IMR-90 (cell line): ENCODE measurements around the gene ACAN. TPM values are rescaled to one million over a fixed set of nuclear protein-coding genes. Genes with fewer than 3 reads are reported as not detected.

ENCODE experiments used
- ATAC-seq: fragments of 200-7000 bp; cut with Tn5 transposase; 2 replicates; pipeline ENCODE4 v1.9.1; 2020; ENCODE audit warnings: low read depth, mild to moderate bottlenecking, moderate library complexity
- BruUV-seq: library from RNA; stranded (reverse); fragments of 400-500 nt; replicated peaks from 2 replicates; lab custom pipeline; 2021; lab: Mats Ljungman, UMichigan
- CTCF ChIA-PET: fragments of 300-600 bp; formaldehyde crosslinking; extraction: SDS; loops from one replicate; lab custom pipeline; 2021; ENCODE audit warnings: antibody characterized with exemption; lab: Yijun Ruan, JAX
- POLR2A ChIA-PET: fragments of 300-600 bp; sonication (Branson Sonifier 250); formaldehyde crosslinking; loops from one replicate; lab custom pipeline; 2022; ENCODE audit warnings: antibody characterized with exemption; ENCODE audit not compliant: unreplicated experiment; lab: Charles Lee
- DNase-seq: peaks from one replicate; pipeline ENCODE4 v3.0.0; 2013
- H2AFZ ChIP-seq: replicated peaks from 2 replicates; pipeline ENCODE3; 2013; ENCODE audit warnings: low read length, mild to moderate bottlenecking; ENCODE audit not compliant: poor library complexity
- H2AK5ac ChIP-seq: 2 replicates; pipeline ENCODE4 v1.6.1; 2013; ENCODE audit warnings: low read depth, low read length, inconsistent platforms
- H2AK9ac ChIP-seq: replicated peaks from 2 replicates; pipeline ENCODE3; 2013; ENCODE audit warnings: mild to moderate bottlenecking, low read depth, low read length, moderate library complexity; ENCODE audit not compliant: poor library complexity
- H2BK120ac ChIP-seq: 2 replicates; pipeline ENCODE4 v1.6.1; 2013; ENCODE audit warnings: low read depth, low read length, inconsistent platforms
- H2BK15ac ChIP-seq: 3 replicates; pipeline ENCODE4 v1.6.1; 2013; ENCODE audit warnings: low read depth, low read length, inconsistent platforms
- H2BK20ac ChIP-seq: 2 replicates; pipeline ENCODE4 v1.6.1; 2013; ENCODE audit warnings: low read depth, mild to moderate bottlenecking, inconsistent platforms, low read length, moderate library complexity
- H2BK5ac ChIP-seq: 2 replicates; pipeline ENCODE4 v1.6.1; 2013; ENCODE audit warnings: mild to moderate bottlenecking, low read depth, low read length, inconsistent platforms; ENCODE audit not compliant: poor library complexity, severe bottlenecking
- H3K14ac ChIP-seq: replicated peaks from 2 replicates; pipeline ENCODE4 v1.6.1; 2013; ENCODE audit warnings: low read depth, low read length, inconsistent platforms
- H3K18ac ChIP-seq: 2 replicates; pipeline ENCODE4 v1.6.1; 2013; ENCODE audit warnings: low read depth, low read length, control low read depth
- H3K23ac ChIP-seq: 2 replicates; pipeline ENCODE4 v1.6.1; 2013; ENCODE audit warnings: low read depth, low read length, inconsistent platforms
- H3K27ac ChIP-seq: 2 replicates; pipeline ENCODE4 v1.5.1; 2013; ENCODE audit warnings: mild to moderate bottlenecking, control low read depth, low read length; ENCODE audit not compliant: insufficient read depth
- H3K27me3 ChIP-seq: 2 replicates; pipeline ENCODE4 v1.6.1; 2013; ENCODE audit warnings: low read length; ENCODE audit not compliant: control insufficient read depth, insufficient read depth
- H3K36me3 ChIP-seq: 2 replicates; pipeline ENCODE4 v1.6.1; 2013; ENCODE audit warnings: low read length, mixed read lengths; ENCODE audit not compliant: control insufficient read depth, insufficient read depth
- H3K4ac ChIP-seq: 2 replicates; pipeline ENCODE4 v1.6.1; 2013; ENCODE audit warnings: low read depth, low read length, inconsistent platforms
- H3K4me1 ChIP-seq: 2 replicates; pipeline ENCODE4 v1.6.1; 2013; ENCODE audit warnings: low read length, mixed read lengths; ENCODE audit not compliant: control insufficient read depth, insufficient read depth
- H3K4me2 ChIP-seq: 2 replicates; pipeline ENCODE4 v1.6.1; 2013; ENCODE audit warnings: low read depth, mild to moderate bottlenecking, control low read depth, low read length, moderate library complexity
- H3K4me3 ChIP-seq: 2 replicates; pipeline ENCODE4 v1.5.1; 2013; ENCODE audit warnings: low read depth, mild to moderate bottlenecking, control low read depth, low read length, moderate library complexity; ENCODE audit not compliant: insufficient read depth
- H3K56ac ChIP-seq: 2 replicates; pipeline ENCODE4 v1.6.1; 2013; ENCODE audit warnings: low read length, inconsistent platforms; ENCODE audit not compliant: insufficient read depth; ENCODE audit errors: extremely low read depth
- H3K79me1 ChIP-seq, 2 experiments: 2 replicates each; pipeline ENCODE4 v1.6.1; 2013; ENCODE audit warnings: low read length in 2 of 2, inconsistent platforms in 1 of 2, low read depth in 1 of 2
- H3K9ac ChIP-seq: 2 replicates; pipeline ENCODE4 v1.6.1; 2013; ENCODE audit warnings: low read depth, low read length, control low read depth
- H3K9me1 ChIP-seq: 2 replicates; pipeline ENCODE4 v1.6.1; 2013; ENCODE audit warnings: low read length, inconsistent platforms; ENCODE audit not compliant: insufficient read depth
- H3K9me3 ChIP-seq: 2 replicates; pipeline ENCODE4 v1.6.1; 2013; ENCODE audit warnings: low read length; ENCODE audit not compliant: control insufficient read depth, insufficient read depth
- H4K20me1 ChIP-seq: 2 replicates; pipeline ENCODE4 v1.6.1; 2013; ENCODE audit warnings: low read length, inconsistent platforms; ENCODE audit not compliant: insufficient read depth
- H4K5ac ChIP-seq: 2 replicates; pipeline ENCODE4 v1.6.1; 2013; ENCODE audit warnings: mild to moderate bottlenecking, low read depth, low read length, control low read depth
- H4K8ac ChIP-seq, 2 experiments: 2 replicates each; pipeline ENCODE4 v1.6.1; 2013; ENCODE audit warnings: low read depth in 2 of 2, low read length in 2 of 2, control low read depth in 1 of 2, inconsistent platforms in 1 of 2
- H4K91ac ChIP-seq: 2 replicates; pipeline ENCODE4 v1.6.1; 2013; ENCODE audit warnings: low read depth, low read length, inconsistent platforms; ENCODE audit not compliant: insufficient read depth
- BHLHE40 ChIP-seq: fragments of 150-350 bp; IDR thresholded peaks from 2 replicates; pipeline ENCODE4 v1.6.1; 2016; ENCODE audit warnings: mild to moderate bottlenecking, low read depth, low read length
- CHD1 ChIP-seq: IDR thresholded peaks from 2 replicates; pipeline ENCODE4 v1.6.1; 2012; ENCODE audit warnings: low read depth, low read length, improper control_type of control experiment
- FOS ChIP-seq: fragments of 150-350 bp; IDR thresholded peaks from 2 replicates; pipeline ENCODE4 v1.6.1; 2016; ENCODE audit warnings: low read depth, low read length
- NFE2L2 ChIP-seq: fragments of 150-350 bp; IDR thresholded peaks from 2 replicates; pipeline ENCODE4 v1.6.1; 2016; ENCODE audit warnings: low read depth, mild to moderate bottlenecking, low read length
- POLR2A ChIP-seq: IDR thresholded peaks from 2 replicates; pipeline ENCODE4 v1.6.1; 2012; ENCODE audit warnings: mild to moderate bottlenecking, low read depth, low read length
- RCOR1 ChIP-seq: IDR thresholded peaks from 2 replicates; pipeline ENCODE4 v1.6.1; 2012; ENCODE audit warnings: mild to moderate bottlenecking, low read length, improper control_type of control experiment; ENCODE audit not compliant: insufficient replicate concordance
- RFX5 ChIP-seq: IDR thresholded peaks from 2 replicates; pipeline ENCODE4 v1.8.0; 2012; ENCODE audit warnings: low read depth, mild to moderate bottlenecking, low read length, moderate library complexity
- SMC3 ChIP-seq: fragments of 150-350 bp; IDR thresholded peaks from 2 replicates; pipeline ENCODE4 v1.6.1; 2016; ENCODE audit warnings: low read depth, mild to moderate bottlenecking, antibody characterized with exemption, low read length, moderate library complexity
- USF2 ChIP-seq: fragments of 150-350 bp; IDR thresholded peaks from 2 replicates; pipeline ENCODE4 v1.6.1; 2017; ENCODE audit warnings: mild to moderate bottlenecking, antibody characterized with exemption, low read length, low read depth
- WGBS, 2 experiments: methylation state at CpG; one replicate each; pipeline versions ENCODE4 v1.1.5 to v1.1.7; 2013; ENCODE audit warnings: missing lambda C conversion rate in 2 of 2; ENCODE audit not compliant: insufficient read length in 1 of 2; ENCODE audit errors: extremely low coverage in 2 of 2; 5-methylcytosine and 5-hydroxymethylcytosine counted together
- dilution Hi-C: fragments of 300-500 bp; cut with HindIII; formaldehyde crosslinking; loops from one replicate; pipeline ENCODE4 v1.14.3; 2018; ENCODE audit warnings: low sequenced_read_pairs; ENCODE audit not compliant: unreplicated experiment
- in situ Hi-C: fragments of 300-500 bp; cut with MboI; formaldehyde crosslinking; loops from 3 replicates; pipeline ENCODE4 v1.14.3; 2019; ENCODE audit warnings: low sequenced_read_pairs, inconsistent platforms, mixed read lengths
- intact Hi-C: fragments of 100-400 bp; cut with micrococcal nuclease; formaldehyde crosslinking; loops from 2 replicates; pipeline ENCODE4 v1.10.0; 2022
- polyA plus RNA-seq, 3 experiments: library from polyadenylated mRNA; depleted of rRNA; stranded (reverse); fragments of >200 nt; gene quantifications; 2 replicates each; pipeline ENCODE4 v1.2.3, GENCODE V29; 2012; ENCODE audit warnings: low replicate concordance in 1 of 3
- total RNA-seq: library from RNA; depleted of rRNA; stranded (reverse); fragments of >200 nt; gene quantifications from 2 replicates; pipeline ENCODE4 v1.2.3, GENCODE V29; 2012

ACAN gene
- total and polyA plus RNA-seq, 2 of the 4 experiments (the other 2 are of a cell fraction): 0.54 to 0.96 TPM

- no peaks in the 10 kb centered on the region for H3K36me3 ChIP-seq
- H3K56ac ChIP-seq: no peak overlapping the region
- H2AFZ ChIP-seq: peak overlapping the region; percentile 71
- no peak overlapping the region for H4K5ac ChIP-seq
- no peak overlapping the region for H2AK5ac ChIP-seq
- peaks cover 42% of the 10 kb centered on the region for H3K27me3 ChIP-seq
- H3K9ac ChIP-seq: no peak overlapping the region
- ATAC-seq (peak; percentile 40; the same call in 1 of the 2 replicates), DNase-seq (no peak)
- H4K20me1 ChIP-seq: no peaks in the 10 kb centered on the region
- dilution Hi-C loops (no loop called here), intact Hi-C loops (no loop called here), in situ Hi-C loops (no loop called here)
- 0% methylated on average over 1 of the region's 28 CpGs; no CpG with 5 or more reads in 1 of the 2 experiments for WGBS, 2 experiments
- no peak overlapping the region for H4K8ac ChIP-seq
- TF ChIP-seq NFE2L2 (no peak), BHLHE40 (no peak), CHD1 (no peak), RFX5 (no peak), RCOR1 (no peak), SMC3 (no peak), POLR2A (no peak), USF2 (no peak), FOS (no peak)
- no peaks in the 10 kb centered on the region for H3K9me1 ChIP-seq
- H4K91ac ChIP-seq: no peak overlapping the region
- peak overlapping the region; percentile 25; the same call in 1 of the 2 replicates for H3K4me3 ChIP-seq
- ChIA-PET POLR2A (no interaction called here), CTCF (no interaction called here)
- no peak overlapping the region for H2BK20ac ChIP-seq
- H3K14ac ChIP-seq: no peak overlapping the region
- no peak overlapping the region for H3K23ac ChIP-seq
- no peak overlapping the region for H3K4ac ChIP-seq
- no peak overlapping the region for H2BK15ac ChIP-seq
- no peaks in the 10 kb centered on the region for H3K4me1 ChIP-seq
- H3K18ac ChIP-seq: no peak overlapping the region
- no peak overlapping the region for H2BK5ac ChIP-seq
- no peak overlapping the region for H2BK120ac ChIP-seq
- no peaks in the 10 kb centered on the region for H3K79me1 ChIP-seq
- H3K9me3 ChIP-seq: no peaks in the 10 kb centered on the region
- no peak overlapping the region; the same call in 1 of the 2 replicates for H3K4me2 ChIP-seq
- H3K27ac ChIP-seq: no peak overlapping the region
- H2AK9ac ChIP-seq: no peak overlapping the region
- no TSS peak for BruUV-seq
Observed at GRCh38 chr15:88802991-88803240, 320 bp upstream of the ACAN start.
